Lung (tissue), 12 donors: ENCODE measurements around the gene TSC1. TPM values are rescaled to one million over a fixed set of nuclear protein-coding genes. Genes with fewer than 3 reads are reported as not detected.

Experiments used
- ATAC-seq: fragments of 200-7000 bp; cut with Tn5 transposase; one replicate; pipeline ENCODE4 v1.9.1; 2020; ENCODE audit warnings: moderate number of reproducible peaks; ENCODE audit not compliant: insufficient read depth, low FRiP score
- DNase-seq, 3 donors: peaks; one replicate each; pipeline ENCODE4 v3.0.0-alpha.2; 2013 to 2017
- H3K27ac ChIP-seq, 2 donors: one replicate each; pipeline ENCODE4 v1.5.1; 2013; ENCODE audit warnings: mild to moderate bottlenecking in 2 of 2, moderate library complexity in 2 of 2, control low read depth in 1 of 2, inconsistent platforms in 1 of 2, low read depth in 1 of 2, low read length in 1 of 2
- H3K27me3 ChIP-seq, 3 donors: one replicate each; pipeline ENCODE4 v1.5.1; 2013; ENCODE audit warnings: low read length in 2 of 3; ENCODE audit not compliant: control insufficient read depth in 3 of 3, insufficient read depth in 3 of 3
- H3K36me3 ChIP-seq, 4 donors: one replicate each; pipeline ENCODE4 v1.5.1; 2013; ENCODE audit warnings: low read length in 4 of 4, mild to moderate bottlenecking in 1 of 4, moderate library complexity in 1 of 4; ENCODE audit not compliant: control insufficient read depth in 4 of 4, insufficient read depth in 4 of 4
- H3K4me1 ChIP-seq, 5 donors: one replicate each; pipeline ENCODE4 v1.5.1; 2013; ENCODE audit warnings: low read length in 5 of 5, mild to moderate bottlenecking in 2 of 5, moderate library complexity in 1 of 5; ENCODE audit not compliant: control insufficient read depth in 5 of 5, insufficient read depth in 5 of 5
- H3K4me3 ChIP-seq: one replicate; pipeline ENCODE4 v1.5.1; 2013; ENCODE audit warnings: mild to moderate bottlenecking, control low read depth, moderate library complexity
- H3K9ac ChIP-seq, 2 donors: one replicate each; pipeline ENCODE4 v1.5.1; 2013; ENCODE audit warnings: low read length in 2 of 2, control low read depth in 1 of 2; ENCODE audit not compliant: insufficient read depth in 1 of 2
- H3K9me3 ChIP-seq, 4 donors: one replicate each; pipeline ENCODE4 v1.5.1; 2013; ENCODE audit warnings: low read length in 3 of 4, mild to moderate bottlenecking in 1 of 4, moderate library complexity in 1 of 4; ENCODE audit not compliant: control insufficient read depth in 4 of 4, insufficient read depth in 3 of 4
- WGBS, 2 donors: extraction: QIAGEN DNeasy Blood & Tissue Kit; methylation state at CpG; one replicate each; pipeline ENCODE4 v1.1.7; 2013; 5-methylcytosine and 5-hydroxymethylcytosine counted together
- polyA plus RNA-seq, 2 donors: library from polyadenylated mRNA; stranded (reverse); fragments of 200-250 nt; gene quantifications; one replicate each; pipeline ENCODE4 v1.2.1, GENCODE V29; 2013
- total RNA-seq, 2 donors: library from RNA; depleted of rRNA in 1 of 2; stranded (reverse); fragments of >200 nt in 1 of 2; gene quantifications; one replicate each; pipeline ENCODE4 v1.2.1, GENCODE V29; 2014 to 2021
- TF ChIP-seq, protein P1 (sequence below): IDR thresholded peaks from 2 replicates; pipeline ENCODE4 v1.5.1; 2012; ENCODE audit warnings: mild to moderate bottlenecking; ENCODE audit errors: control extremely low read depth, extremely low read depth
- donor health status: control.
- donor health status: control.
- donor health status: Bipolar disorder and iron deficiency.
- donor health status: healthy.
- donor health status: DM: yes; HTN: yes; CAD: no.

The TSC1 gene
- total and polyA plus RNA-seq, 4 donors: 11.4 to 76.6 (median 33.5) TPM

DNA sequence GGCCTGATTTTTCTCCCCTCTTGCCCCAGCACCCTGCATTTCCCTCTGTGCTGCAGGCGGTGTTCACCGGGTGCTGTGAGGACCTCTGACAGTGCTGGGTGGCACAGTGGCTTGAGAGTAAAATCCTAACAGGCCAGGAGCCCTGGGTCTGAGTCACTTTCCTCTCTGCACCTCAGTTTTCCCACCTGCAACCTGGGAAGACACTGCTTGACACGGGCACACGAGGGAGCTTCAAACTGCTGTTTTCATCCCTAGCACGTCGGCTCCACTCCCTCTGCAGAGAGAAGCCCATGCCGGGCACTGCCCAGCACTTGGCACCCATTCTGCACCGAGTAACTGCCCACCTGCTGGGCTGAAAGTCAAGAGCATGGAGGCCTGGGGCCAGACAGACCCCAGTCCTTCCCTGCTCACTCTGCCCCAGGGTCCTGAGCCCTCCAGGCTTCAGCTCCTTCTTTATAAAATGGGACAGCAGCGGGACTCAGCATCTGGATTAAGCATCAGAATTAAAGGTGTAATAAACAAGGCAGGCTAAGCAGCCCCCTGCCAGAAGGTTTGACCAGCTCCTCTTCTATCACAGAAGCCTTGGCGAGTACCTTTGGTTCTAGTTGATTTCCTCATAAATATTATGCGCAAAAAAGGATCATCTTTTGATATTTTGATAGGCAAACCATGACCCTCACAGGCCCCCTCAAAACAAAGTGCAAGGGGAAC is 39.2 kb upstream of the TSC1 start:
- peaks cover 0 to 2% (median 0%) of the 10 kb centered on the region in 5 donors for H3K4me1 ChIP-seq
- no peak overlapping the region for H3K9ac ChIP-seq
- H3K4me3 ChIP-seq: no peak overlapping the region
- no peaks in the 10 kb centered on the region for H3K36me3 ChIP-seq
- peaks cover 5 to 19% (median 12%) of the 10 kb centered on the region in 3 donors for H3K27me3 ChIP-seq
- WGBS, 2 donors: 69 to 77% methylated on average over 11 of the region's 11 CpGs
- H3K27ac ChIP-seq: no peak overlapping the region
- DNase-seq (no peak), ATAC-seq (no peak)
- H3K9me3 ChIP-seq: no peaks in the 10 kb centered on the region
- TF ChIP-seq, protein P1, sequence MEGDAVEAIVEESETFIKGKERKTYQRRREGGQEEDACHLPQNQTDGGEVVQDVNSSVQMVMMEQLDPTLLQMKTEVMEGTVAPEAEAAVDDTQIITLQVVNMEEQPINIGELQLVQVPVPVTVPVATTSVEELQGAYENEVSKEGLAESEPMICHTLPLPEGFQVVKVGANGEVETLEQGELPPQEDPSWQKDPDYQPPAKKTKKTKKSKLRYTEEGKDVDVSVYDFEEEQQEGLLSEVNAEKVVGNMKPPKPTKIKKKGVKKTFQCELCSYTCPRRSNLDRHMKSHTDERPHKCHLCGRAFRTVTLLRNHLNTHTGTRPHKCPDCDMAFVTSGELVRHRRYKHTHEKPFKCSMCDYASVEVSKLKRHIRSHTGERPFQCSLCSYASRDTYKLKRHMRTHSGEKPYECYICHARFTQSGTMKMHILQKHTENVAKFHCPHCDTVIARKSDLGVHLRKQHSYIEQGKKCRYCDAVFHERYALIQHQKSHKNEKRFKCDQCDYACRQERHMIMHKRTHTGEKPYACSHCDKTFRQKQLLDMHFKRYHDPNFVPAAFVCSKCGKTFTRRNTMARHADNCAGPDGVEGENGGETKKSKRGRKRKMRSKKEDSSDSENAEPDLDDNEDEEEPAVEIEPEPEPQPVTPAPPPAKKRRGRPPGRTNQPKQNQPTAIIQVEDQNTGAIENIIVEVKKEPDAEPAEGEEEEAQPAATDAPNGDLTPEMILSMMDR: no peak

DNA sequence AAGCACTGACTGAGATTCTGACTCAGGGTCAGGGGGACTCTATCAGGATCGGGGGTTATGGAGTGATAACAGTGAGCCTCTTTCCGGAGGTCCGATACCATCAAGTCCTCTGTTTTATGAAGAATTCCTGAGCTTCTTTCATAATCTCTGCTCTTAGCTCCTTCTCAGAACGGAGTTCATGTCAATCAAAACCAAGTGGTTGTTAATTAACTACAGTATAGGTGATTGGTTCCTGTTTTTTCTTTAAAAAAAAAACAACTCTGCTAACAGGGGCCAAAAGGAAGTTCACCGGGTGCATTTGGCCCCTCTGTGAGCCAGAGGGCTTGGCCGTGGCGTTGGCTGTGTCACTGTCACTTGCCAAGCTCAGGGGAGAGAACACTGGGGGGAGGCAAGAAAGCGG is 38.0 kb upstream of the TSC1 start:
- WGBS, 2 donors: 22 to 38% methylated on average over 8 of the region's 8 CpGs
- Histone ChIP-seq H3K27me3 (peaks cover 5 to 29% (median 21%) of the 10 kb centered on the region in 3 donors), H3K36me3 (no peaks in the 10 kb centered on the region), H3K27ac (no peak overlapping the region), H3K9me3 (no peaks in the 10 kb centered on the region), H3K4me1 (peaks cover 0 to 2% (median 0%) of the 10 kb centered on the region in 5 donors), H3K4me3 (no peak overlapping the region), H3K9ac (no peak overlapping the region)
- TF ChIP-seq, protein P1: no peak
- DNase-seq (no peak), ATAC-seq (no peak)

DNA sequence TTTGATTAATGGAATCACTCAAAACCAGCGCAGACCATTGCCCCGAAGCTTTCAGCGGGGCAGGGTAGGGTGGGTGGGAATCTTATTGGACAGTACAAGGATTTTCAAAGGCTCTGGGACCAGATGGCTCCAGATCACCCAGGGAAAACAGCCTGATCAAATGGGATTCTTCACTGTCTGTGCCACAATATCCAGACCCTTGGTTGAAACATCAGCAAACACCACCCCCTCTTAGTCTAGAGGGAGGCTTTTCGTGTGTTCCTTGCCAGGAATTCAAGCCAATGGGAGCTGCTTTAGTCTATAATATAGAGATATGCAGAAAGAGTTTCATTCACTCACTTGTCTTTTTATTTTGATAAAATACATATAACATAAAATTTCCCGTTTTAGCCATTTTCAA is 35.7 kb upstream of the TSC1 start:
- DNase-seq (no peak), ATAC-seq (no peak)
- Histone ChIP-seq H3K27me3 (peaks cover 0 to 29% (median 25%) of the 10 kb centered on the region in 3 donors), H3K27ac (no peak overlapping the region), H3K9me3 (no peaks in the 10 kb centered on the region), H3K4me3 (no peak overlapping the region), H3K9ac (no peak overlapping the region), H3K36me3 (no peaks in the 10 kb centered on the region), H3K4me1 (peaks cover 0 to 2% (median 0%) of the 10 kb centered on the region in 5 donors)
- WGBS, 2 donors: 30 to 50% methylated on average over 5 of the region's 5 CpGs
- TF ChIP-seq, protein P1: no peak
